Glomerular endothelial cell (primary cell): ENCODE measurements around the gene TET3. TPM values are rescaled to one million over a fixed set of nuclear protein-coding genes. Genes with fewer than 3 reads are reported as not detected.

Experiments
- DNase-seq: peaks from one replicate; pipeline ENCODE4 v3.0.0-alpha.2; 2011; ENCODE audit warnings: low read depth, low spot score; ENCODE audit errors: extremely low read depth
- total RNA-seq: library from RNA; depleted of rRNA; stranded (reverse); fragments of >200 nt; gene quantifications from 2 replicates; pipeline ENCODE4 v1.2.3, GENCODE V29; 2015

TET3 gene
- total RNA-seq, 1 donor from 2014 or later, result 13.7 TPM

DNA sequence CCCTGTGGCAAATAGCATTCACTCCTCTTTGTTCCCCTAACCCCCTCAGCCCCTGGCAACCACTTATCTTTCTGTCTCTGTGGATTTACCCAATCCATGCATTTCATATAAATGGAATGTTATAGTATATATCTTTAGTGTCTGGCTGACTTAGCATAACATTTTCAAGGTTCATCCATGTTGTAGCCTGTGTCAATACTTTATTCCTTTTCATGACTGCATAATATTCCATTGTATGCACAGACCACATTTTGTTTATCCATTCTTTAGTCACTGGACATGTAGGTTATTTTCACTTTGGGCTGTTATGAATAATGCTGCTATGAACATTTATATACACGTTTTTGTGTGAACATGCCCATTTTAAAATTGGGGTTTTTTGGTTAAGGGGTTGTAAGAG, 42.8 kb downstream of the TET3 start:
- DNase-seq, result no peak

DNA sequence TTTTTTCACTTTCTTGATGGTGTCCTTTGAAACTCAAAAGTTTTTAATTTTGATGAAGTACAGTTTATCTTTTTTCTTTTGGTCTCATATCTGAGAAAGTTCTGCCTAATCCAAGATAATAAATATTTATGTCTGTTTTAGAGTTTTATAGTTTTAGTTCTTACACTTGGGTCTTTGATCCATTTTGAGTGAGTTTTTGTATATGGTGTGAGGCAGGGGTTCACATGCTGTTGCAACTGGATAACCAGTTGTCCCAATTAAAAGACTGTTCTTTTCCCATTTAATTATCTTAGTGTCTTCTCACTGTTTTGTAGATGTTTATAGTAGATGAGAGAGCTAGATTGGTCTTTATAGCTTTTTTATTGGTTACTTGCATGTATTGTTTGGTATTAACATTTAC, 43.6 kb downstream of the TET3 start:
- DNase-seq, result no peak

DNA sequence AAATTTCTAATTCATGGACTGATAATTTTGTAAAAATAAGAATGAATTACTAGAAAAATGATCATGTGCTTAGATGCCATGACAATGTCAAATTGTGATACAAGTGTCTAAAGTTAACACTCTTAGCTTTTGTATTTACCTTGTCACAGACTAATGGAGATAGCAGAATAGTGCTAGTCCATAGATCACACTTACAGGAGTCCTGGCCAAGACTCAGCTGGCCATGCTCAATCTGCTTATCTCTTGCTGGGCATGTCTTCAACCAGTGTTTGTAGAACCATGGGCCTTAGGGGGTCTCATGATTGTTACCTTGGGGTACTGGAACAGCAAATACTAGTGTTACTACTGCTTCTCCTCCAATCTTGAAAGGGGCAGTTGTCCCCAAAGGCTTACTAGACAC, 44.0 kb downstream of the TET3 start:
- DNase-seq, result no peak

DNA sequence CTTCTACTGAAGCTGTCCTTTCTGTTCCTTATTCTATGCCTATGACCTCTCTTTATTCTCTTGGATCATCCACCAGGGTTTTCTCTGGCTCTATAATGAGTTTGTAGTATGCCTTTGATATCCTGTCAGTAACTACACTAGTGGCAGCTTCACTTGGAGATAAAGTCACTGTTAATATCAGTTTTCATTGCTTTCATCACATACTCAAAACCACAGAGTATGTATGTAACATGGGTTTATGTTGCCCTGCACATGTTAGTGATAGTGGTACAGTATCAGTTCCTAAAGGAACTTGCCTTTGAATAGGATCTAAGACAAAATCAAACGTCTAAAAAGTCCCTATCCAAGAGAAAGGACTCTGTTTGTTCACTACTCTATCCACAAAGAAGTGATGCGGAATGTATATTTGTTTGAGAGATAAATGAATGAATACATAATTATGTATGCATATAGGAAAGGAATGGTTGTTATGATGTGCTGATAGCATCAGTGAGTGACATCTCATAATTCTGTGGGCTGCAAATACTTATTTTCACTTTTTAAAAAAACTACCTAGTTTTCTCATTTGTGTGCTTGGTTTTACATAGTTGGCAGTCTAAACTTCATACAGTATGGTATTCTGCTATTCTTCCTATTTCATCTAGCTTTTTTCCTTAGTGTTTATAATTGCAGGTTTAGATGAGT, 45.1 kb downstream of the TET3 start:
- no peak for DNase-seq

DNA sequence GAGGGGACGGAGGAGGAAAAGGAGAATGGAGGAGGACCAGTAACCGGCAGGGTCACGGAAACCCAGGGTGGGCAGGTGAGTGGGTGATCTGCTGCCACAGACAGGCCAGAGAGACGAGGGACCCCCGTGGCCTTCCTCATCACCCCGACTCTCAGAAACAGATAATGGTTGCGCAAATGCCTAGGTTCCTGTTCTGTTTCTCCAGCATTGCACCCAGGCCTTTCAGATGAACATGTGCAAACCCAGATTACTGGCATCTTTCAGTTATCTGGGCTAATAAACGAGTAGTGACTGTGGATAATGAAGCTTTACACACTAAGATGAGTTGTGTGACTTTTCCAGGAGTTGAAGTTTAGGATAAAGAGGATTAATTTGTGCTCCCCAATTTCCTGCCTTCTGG, 46.5 kb downstream of the TET3 start:
- DNase-seq, result no peak

DNA sequence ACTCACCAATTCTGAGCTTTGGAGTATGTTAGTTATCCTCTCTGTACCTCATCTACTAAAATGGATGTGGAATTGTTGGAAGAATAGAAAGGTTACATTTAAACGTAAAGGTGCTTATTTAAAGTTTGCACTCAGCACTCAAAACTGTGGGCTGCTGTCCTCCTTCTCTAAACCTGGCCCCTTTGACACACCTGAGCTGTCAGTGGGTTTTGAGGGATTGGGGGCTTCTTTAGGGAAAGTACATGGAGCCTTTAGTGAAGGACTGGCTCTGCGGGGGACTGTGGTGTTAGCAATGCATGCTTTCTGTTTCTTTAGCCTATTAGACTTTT, 47.2 kb downstream of the TET3 start:
- no peak for DNase-seq

DNA sequence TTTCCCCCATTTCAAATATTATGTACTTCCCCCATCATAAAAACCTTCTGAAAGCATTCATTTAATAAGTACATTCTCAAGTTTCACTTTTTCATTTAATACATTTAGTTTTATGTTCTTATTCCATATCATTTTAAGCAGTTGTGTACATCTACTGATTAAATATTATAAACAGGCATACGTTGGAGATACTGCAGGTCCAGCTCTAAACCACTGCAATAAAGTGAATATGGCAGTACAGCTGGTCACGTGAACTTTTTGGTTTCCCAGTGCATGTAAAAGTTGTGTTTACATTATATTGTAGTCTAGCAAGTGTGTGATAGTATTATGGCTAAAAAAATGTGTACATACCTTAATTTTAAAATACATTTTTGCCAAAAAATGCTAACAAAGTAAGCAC, 48.7 kb downstream of the TET3 start:
- no peak for DNase-seq

Other genes starting within 250 kb of the TET3 start
- 29.1 and 38.8 TPM in 2 replicates for gene TPRKB, start 247.6 kb upstream of the TET3 start, total RNA-seq
- gene DUSP11, start 204.8 kb upstream of the TET3 start, total RNA-seq, result 26.4 and 38.2 TPM in 2 replicates
- gene C2orf78, start 200.7 kb upstream of the TET3 start, total RNA-seq, result not detected in 2 replicates
- 24.0 and 25.2 TPM in 2 replicates for gene STAMBP, start 155.9 kb upstream of the TET3 start, total RNA-seq
- gene ACTG2, start 91.9 kb upstream of the TET3 start, total RNA-seq, result 1.6 TPM in 1 of 2 replicates, not detected in the other
- gene DGUOK, start 58.0 kb upstream of the TET3 start, total RNA-seq, result 54.9 and 63.0 TPM in 2 replicates
- gene BOLA3, start 163.0 kb downstream of the TET3 start, total RNA-seq, result 60.6 and 63.8 TPM in 2 replicates
- 80.7 and 112 TPM in 2 replicates for gene MOB1A, start 194.0 kb downstream of the TET3 start, total RNA-seq
- 33.7 and 48.5 TPM in 2 replicates for gene MTHFD2, start 213.7 kb downstream of the TET3 start, total RNA-seq